Measurements from ENCODE around the gene MYB.

The MYB gene

DNA sequence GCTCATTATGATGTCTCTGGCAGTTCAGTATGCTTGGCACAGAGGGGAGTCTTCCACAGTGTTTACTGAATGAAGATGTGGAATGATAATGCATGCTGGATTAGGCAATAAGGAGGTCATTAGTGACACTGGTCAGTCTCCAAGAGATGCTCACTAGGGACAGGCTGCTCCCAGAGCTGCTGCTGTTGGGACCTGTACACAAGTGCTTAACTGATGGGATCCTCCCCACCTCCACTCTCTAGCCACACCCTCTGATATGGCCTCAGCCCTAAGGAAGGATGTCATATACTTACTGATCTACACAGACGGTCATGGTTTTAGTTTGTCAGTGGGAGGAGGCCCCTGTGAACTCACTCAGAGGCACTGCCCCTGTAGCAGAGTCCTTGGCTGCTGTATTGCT is 73.4 kb downstream of the MYB start:
- DNase-seq = no peak

- DNase-seq = no peak
Measured at GRCh38 chr6:135256866-135257265, 75.8 kb downstream of the MYB start.

- DNase-seq = no peak
Measured at GRCh38 chr6:135257631-135258405, 76.7 kb downstream of the MYB start.

DNA sequence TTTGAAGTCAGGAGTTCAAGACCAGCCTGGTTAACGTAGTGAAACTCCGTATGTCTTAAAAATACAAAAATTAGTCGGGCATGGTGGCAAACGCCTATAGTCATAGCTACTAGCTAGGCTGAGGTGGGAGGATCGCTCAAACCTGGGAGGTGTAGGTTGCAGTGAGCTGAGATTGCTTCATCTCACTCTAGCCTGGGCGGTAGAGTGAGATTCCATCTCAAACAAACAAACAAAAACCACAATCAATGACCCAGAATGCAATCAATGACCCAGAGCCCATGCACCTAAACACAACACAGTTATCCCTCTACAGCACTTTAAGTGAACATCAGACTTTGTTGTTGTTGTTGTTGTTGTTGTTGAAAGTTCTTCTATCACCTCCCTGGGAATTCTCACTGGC is 77.9 kb downstream of the MYB start:
- no peak for DNase-seq

DNA sequence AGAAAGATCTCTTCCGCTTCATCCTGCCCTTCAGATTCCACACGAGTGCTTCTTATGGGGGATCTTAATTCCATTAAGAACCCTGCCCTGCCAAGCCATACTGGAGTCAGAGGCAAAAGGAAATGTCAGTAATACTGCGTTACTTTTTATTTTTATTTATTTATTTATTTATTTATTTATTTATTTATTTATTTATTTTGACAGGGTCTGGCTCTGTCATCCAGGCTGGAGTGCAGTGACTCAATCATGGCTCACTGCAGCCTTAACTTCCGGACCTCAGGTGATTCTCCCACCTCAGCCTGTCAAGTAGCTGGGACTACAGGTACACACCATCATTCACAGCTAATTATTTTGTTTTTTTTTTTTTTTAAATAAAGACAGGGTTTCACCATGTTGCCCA is 79.5 kb downstream of the MYB start:
- DNase-seq = no peak

- DNase-seq = no peak
Measured at GRCh38 chr6:135261872-135262725, 81.0 kb downstream of the MYB start.

DNA sequence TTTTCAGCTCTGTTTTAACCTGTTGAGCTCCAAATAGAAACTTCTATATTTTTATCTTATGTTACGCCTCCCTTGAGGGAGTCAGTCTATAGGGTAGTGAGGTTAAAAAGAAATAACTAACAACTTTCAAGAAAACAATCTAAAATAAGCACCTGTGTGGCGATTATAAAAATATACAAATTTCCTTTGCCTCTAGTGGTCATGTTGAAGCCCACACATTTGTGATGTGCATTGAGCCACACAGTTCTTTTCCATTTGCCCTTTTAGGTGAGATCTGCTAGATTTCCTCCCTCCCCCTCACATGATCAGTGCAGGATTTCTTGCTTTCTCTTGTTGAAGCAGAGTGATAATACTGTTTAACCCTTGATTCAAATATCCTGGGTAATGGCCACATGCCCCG is 84.2 kb downstream of the MYB start:
- DNase-seq = no peak

DNA sequence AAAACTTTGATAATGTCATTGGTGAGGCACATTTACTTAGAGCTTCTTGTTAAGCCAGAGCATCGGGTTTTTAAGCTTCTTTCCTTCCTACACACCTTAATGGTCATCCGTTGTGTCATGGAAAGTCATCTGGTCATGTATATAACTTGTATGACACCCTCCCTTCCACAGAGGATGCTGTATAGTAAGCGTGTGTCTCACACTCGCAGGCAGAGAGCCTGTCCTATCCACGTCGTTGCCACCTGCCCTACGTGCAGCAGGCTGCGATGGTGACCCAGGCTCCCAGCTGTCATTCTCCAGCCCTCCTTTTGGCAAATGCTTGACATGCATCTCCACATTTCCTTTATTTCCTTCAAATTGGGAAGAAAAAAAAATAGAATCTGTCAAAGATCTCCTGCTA is 85.6 kb downstream of the MYB start:
- no peak for DNase-seq

DNA sequence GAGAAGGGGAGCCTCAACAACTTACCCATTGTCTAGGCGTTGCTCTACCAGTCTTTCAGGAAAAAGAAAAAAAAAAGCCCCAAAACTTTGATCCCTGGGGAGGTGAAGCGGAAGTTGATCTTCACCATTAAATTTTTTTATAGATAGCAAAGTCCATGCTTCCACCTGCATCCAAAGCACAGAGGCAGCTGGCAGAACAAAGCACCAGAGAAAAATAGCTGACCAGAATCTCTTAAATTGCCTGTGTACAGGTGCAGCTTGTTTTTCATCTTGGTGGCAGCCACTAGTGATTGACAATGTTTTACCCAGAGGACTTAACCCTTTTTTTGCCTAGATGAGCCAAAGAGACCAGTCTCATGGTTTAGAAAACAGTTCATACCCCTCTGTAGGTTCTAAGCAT is 86.0 kb downstream of the MYB start:
- no peak for DNase-seq

DNA sequence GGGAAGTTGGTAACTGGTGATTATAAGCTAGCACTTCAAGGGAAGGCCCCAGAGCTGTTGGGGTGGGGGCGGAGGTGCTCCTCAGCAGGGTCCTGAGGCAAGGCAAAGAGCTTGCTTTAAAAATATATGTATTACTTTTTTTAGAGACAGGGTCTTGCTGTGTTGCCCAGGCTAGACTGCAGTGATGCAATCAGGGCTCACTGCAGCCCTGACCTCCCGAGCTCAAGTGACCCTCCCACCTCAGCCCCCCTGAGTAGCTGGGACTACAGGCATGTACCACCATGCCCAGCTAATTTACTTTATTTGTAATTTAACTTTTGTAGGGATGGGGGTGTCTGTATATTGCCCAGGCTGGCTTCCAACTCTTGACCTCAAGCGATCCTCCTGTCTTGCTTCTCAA is 87.2 kb downstream of the MYB start:
- DNase-seq = no peak

GRCh38 chr6:135268740-135269139 is 87.6 kb downstream of the MYB start:
- no peak for DNase-seq
